HEK293 (cell line): ENCODE results near the gene RNU2-1.

Experiments used
- CTCF ChIA-PET: fragments of 350-600 bp; formaldehyde crosslinking; extraction: SDS; loops from one replicate; lab custom pipeline; 2021; ENCODE audit warnings: antibody characterized with exemption; lab: Yijun Ruan, JAX
- POLR2A ChIA-PET: fragments of 300-600 bp; formaldehyde crosslinking; extraction: SDS; loops from one replicate; lab custom pipeline; 2020; ENCODE audit warnings: antibody characterized with exemption, inconsistent platforms; lab: Yijun Ruan, JAX
- H3K27ac ChIP-seq: fragments of 200-500 bp; sonication (Bioruptor generic); 2 replicates; pipeline ENCODE4 v1.5.1; 2014; ENCODE audit warnings: low read depth, low read length, control low read depth, inconsistent platforms; ENCODE audit errors: extremely low read depth
- H3K36me3 ChIP-seq, 2 experiments: fragments of 200-500 bp in 1 of 2; sonication (Bioruptor generic) in 1 of 2; 1 replicate in 1 of 2; 2 replicates in 1 of 2; pipeline ENCODE4 v1.5.1; 2014 to 2017; ENCODE audit warnings: inconsistent platforms in 2 of 2, low read length in 2 of 2; ENCODE audit not compliant: control insufficient read depth in 2 of 2, insufficient read depth in 1 of 2
- H3K4me1 ChIP-seq: fragments of 200-500 bp; sonication (Bioruptor generic); 2 replicates; pipeline ENCODE4 v1.5.1; 2014; ENCODE audit warnings: mild to moderate bottlenecking, low read length, inconsistent platforms; ENCODE audit not compliant: control insufficient read depth, insufficient read depth
- H3K4me3 ChIP-seq: 2 replicates; pipeline ENCODE4 v1.5.1; 2011; ENCODE audit warnings: low read depth, mild to moderate bottlenecking, control low read depth, low read length, moderate library complexity
- H3K9me3 ChIP-seq: fragments of 200-500 bp; sonication (Bioruptor generic); 2 replicates; pipeline ENCODE4 v1.5.1; 2014; ENCODE audit warnings: low read depth, low read length, inconsistent platforms; ENCODE audit not compliant: control insufficient read depth, insufficient read depth
- BCL6B ChIP-seq: fragments of 450-650 bp; formaldehyde crosslinking; IDR thresholded peaks from 2 replicates; pipeline ENCODE4 v1.5.1; 2017; ENCODE audit warnings: missing biosample characterization, missing genetic modification characterization
- KLF16 ChIP-seq: fragments of 450-650 bp; formaldehyde crosslinking; IDR thresholded peaks from 2 replicates; pipeline ENCODE4 v1.5.1; 2017; ENCODE audit warnings: missing biosample characterization, missing genetic modification characterization
- SP3 ChIP-seq: fragments of 450-650 bp; formaldehyde crosslinking; IDR thresholded peaks from 2 replicates; pipeline ENCODE4 v1.5.1; 2016; ENCODE audit warnings: missing biosample characterization, missing genetic modification characterization
- YY2 ChIP-seq: fragments of 450-650 bp; formaldehyde crosslinking; IDR thresholded peaks from 2 replicates; pipeline ENCODE4 v1.5.1; 2016; ENCODE audit warnings: missing biosample characterization, missing genetic modification characterization
- ZBTB21 ChIP-seq: fragments of 450-650 bp; formaldehyde crosslinking; IDR thresholded peaks from 2 replicates; pipeline ENCODE4 v1.5.1; 2017; ENCODE audit warnings: missing biosample characterization, missing genetic modification characterization
- ZBTB7A ChIP-seq: fragments of 450-650 bp; formaldehyde crosslinking; IDR thresholded peaks from 2 replicates; pipeline ENCODE4 v1.5.1; 2016; ENCODE audit warnings: low read depth, missing biosample characterization, missing genetic modification characterization
- ZFHX2 ChIP-seq: fragments of 450-650 bp; formaldehyde crosslinking; conservative IDR thresholded peaks from 2 replicates; pipeline ENCODE4 v1.5.1; 2016; ENCODE audit warnings: missing biosample characterization, missing genetic modification characterization
- ZFP37 ChIP-seq: fragments of 450-650 bp; formaldehyde crosslinking; IDR thresholded peaks from 2 replicates; pipeline ENCODE4 v1.5.1; 2016; ENCODE audit warnings: missing biosample characterization, missing genetic modification characterization
- ZNF140 ChIP-seq: fragments of 450-650 bp; formaldehyde crosslinking; IDR thresholded peaks from 2 replicates; pipeline ENCODE4 v1.5.1; 2016; ENCODE audit warnings: missing biosample characterization, missing genetic modification characterization
- ZNF16 ChIP-seq: fragments of 450-650 bp; formaldehyde crosslinking; IDR thresholded peaks from 2 replicates; pipeline ENCODE4 v1.5.1; 2016; ENCODE audit warnings: low read depth, missing biosample characterization, missing genetic modification characterization
- ZNF214 ChIP-seq: fragments of 450-650 bp; formaldehyde crosslinking; IDR thresholded peaks from 2 replicates; pipeline ENCODE4 v1.5.1; 2017; ENCODE audit warnings: missing biosample characterization, mild to moderate bottlenecking, missing genetic modification characterization, borderline replicate concordance
- ZNF433 ChIP-seq: fragments of 450-650 bp; formaldehyde crosslinking; IDR thresholded peaks from 2 replicates; pipeline ENCODE4 v1.5.1; 2016; ENCODE audit warnings: missing biosample characterization, missing genetic modification characterization, low read depth
- ZNF555 ChIP-seq: fragments of 450-650 bp; formaldehyde crosslinking; conservative IDR thresholded peaks from 2 replicates; pipeline ENCODE4 v1.5.1; 2017; ENCODE audit warnings: missing biosample characterization, mild to moderate bottlenecking, missing genetic modification characterization, inconsistent platforms
- ZNF571 ChIP-seq: fragments of 450-650 bp; formaldehyde crosslinking; IDR thresholded peaks from 2 replicates; pipeline ENCODE4 v1.5.0; 2017; ENCODE audit warnings: missing biosample characterization, missing genetic modification characterization
- ZNF610 ChIP-seq: fragments of 450-650 bp; formaldehyde crosslinking; IDR thresholded peaks from 2 replicates; pipeline ENCODE4 v1.5.1; 2016; ENCODE audit warnings: missing biosample characterization, missing genetic modification characterization, borderline replicate concordance
- ZNF645 ChIP-seq: fragments of 450-650 bp; formaldehyde crosslinking; IDR thresholded peaks from 2 replicates; pipeline ENCODE4; 2016; ENCODE audit warnings: missing biosample characterization, missing genetic modification characterization
- ZNF785 ChIP-seq: fragments of 450-650 bp; formaldehyde crosslinking; IDR thresholded peaks from 2 replicates; pipeline ENCODE4 v1.5.1; 2016; ENCODE audit warnings: missing biosample characterization, missing genetic modification characterization
- ZNF792 ChIP-seq: fragments of 450-650 bp; formaldehyde crosslinking; IDR thresholded peaks from 2 replicates; pipeline ENCODE4 v1.5.1; 2016; ENCODE audit warnings: missing biosample characterization, missing genetic modification characterization
- TF ChIP-seq, protein P1 (sequence below): fragments of 450-650 bp; formaldehyde crosslinking; IDR thresholded peaks from 2 replicates; pipeline ENCODE4 v1.5.1; 2017; ENCODE audit warnings: missing biosample characterization, missing genetic modification characterization
- TF ChIP-seq, protein P2 (sequence below): fragments of 450-650 bp; formaldehyde crosslinking; conservative IDR thresholded peaks from 2 replicates; pipeline ENCODE4 v1.5.1; 2016; ENCODE audit warnings: low read depth, missing biosample characterization, missing genetic modification characterization

Gene RNU2-1

DNA sequence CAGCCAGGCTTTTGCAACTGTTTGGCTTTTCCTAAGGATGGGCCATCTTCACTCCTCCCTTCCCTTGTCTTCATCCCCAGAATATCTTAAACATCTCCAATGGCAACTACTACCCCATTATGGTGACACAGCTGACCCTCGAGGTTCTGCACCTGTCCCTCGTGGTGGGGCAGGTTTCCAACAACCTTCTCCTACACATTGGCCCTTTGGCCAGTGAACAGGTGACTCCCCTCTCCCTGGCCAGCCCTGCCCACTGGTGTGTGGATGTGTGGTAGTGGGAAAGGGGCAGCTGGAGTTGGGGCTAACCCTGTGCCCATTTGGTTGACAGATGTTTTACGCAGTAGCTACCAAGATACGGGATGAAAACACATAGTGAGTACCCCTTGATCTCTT is 17.4 kb downstream of the RNU2-1 start:
- TF ChIP-seq KLF16 (tag by site-specific recombination) (no peak), ZNF16 (tag by site-specific recombination) (no peak), ZNF433 (tag by site-specific recombination) (no peak), ZBTB7A (tag by site-specific recombination) (no peak), ZNF140 (tag by site-specific recombination) (no peak)
- H3K27ac ChIP-seq: no peak overlapping the region
- peaks cover 0 to 54% of the 10 kb centered on the region in 2 experiments; a peak in 1 of 3 replicates for H3K36me3 ChIP-seq
- H3K4me1 ChIP-seq: no peaks in the 10 kb centered on the region
- H3K9me3 ChIP-seq: no peaks in the 10 kb centered on the region
- POLR2A ChIA-PET: interaction anchor here (2.4 kb wide), 2 partner anchors 16 to 99 kb away, joined by 6 to 14 read pairs; no protein-coding TSS in a partner anchor
- no peak overlapping the region for H3K4me3 ChIP-seq
- CTCF ChIA-PET: interaction anchor here (1.0 kb wide), 1 partner anchor 12 kb away, joined by 3 read pairs; no protein-coding TSS in a partner anchor

DNA sequence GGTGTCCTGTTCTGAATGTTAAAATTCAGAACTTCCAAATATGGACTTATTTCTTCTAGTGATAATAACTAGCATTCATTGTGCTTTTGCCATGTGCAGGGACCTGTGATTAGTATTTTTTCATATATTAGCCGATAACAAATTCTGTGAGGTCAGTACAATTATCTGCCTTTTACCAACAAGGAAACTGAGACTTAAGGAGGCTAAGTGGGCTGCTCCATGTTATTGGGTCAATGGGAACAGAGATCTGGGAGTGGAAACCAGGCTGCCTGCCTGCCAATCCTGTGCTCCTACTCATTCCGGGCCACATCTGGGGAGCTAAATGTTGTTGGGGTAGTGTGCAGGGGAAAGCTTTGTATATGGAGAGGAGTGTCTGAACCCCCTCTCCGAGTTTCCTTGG is 18.4 kb downstream of the RNU2-1 start:
- H3K4me1 ChIP-seq: no peaks in the 10 kb centered on the region
- TF ChIP-seq ZNF571 (tag by site-specific recombination) (no peak), ZFHX2 (tag by site-specific recombination) (no peak), ZNF610 (tag by site-specific recombination) (no peak), ZNF785 (tag by site-specific recombination) (no peak), ZNF214 (tag by site-specific recombination) (no peak), ZNF555 (no peak), ZNF792 (tag by site-specific recombination) (no peak), ZNF645 (no peak), SP3 (tag by site-specific recombination) (no peak)
- TF ChIP-seq, protein P1, sequence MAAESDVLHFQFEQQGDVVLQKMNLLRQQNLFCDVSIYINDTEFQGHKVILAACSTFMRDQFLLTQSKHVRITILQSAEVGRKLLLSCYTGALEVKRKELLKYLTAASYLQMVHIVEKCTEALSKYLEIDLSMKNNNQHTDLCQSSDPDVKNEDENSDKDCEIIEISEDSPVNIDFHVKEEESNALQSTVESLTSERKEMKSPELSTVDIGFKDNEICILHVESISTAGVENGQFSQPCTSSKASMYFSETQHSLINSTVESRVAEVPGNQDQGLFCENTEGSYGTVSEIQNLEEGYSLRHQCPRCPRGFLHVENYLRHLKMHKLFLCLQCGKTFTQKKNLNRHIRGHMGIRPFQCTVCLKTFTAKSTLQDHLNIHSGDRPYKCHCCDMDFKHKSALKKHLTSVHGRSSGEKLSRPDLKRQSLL: no peak
- H3K9me3 ChIP-seq: no peaks in the 10 kb centered on the region
- POLR2A ChIA-PET: interaction anchor here (0.5 to 0.7 kb wide), 2 partner anchors 100 to 101 kb away, joined by 3 to 5 read pairs; no protein-coding TSS in a partner anchor
- H3K4me3 ChIP-seq: no peak overlapping the region
- no peak overlapping the region for H3K27ac ChIP-seq
- CTCF ChIA-PET: interaction anchor here (1.0 kb wide), 1 partner anchor 12 kb away, joined by 3 read pairs; no protein-coding TSS in a partner anchor
- peaks cover 7 to 64% of the 10 kb centered on the region in 2 experiments; a peak in 1 of 3 replicates for H3K36me3 ChIP-seq

- TF ChIP-seq ZBTB21 (tag by site-specific recombination) (no peak), KLF16 (tag by site-specific recombination) (no peak), ZFP37 (tag by site-specific recombination) (no peak), YY2 (tag by site-specific recombination) (no peak), BCL6B (tag by site-specific recombination) (no peak)
- TF ChIP-seq, protein P2, sequence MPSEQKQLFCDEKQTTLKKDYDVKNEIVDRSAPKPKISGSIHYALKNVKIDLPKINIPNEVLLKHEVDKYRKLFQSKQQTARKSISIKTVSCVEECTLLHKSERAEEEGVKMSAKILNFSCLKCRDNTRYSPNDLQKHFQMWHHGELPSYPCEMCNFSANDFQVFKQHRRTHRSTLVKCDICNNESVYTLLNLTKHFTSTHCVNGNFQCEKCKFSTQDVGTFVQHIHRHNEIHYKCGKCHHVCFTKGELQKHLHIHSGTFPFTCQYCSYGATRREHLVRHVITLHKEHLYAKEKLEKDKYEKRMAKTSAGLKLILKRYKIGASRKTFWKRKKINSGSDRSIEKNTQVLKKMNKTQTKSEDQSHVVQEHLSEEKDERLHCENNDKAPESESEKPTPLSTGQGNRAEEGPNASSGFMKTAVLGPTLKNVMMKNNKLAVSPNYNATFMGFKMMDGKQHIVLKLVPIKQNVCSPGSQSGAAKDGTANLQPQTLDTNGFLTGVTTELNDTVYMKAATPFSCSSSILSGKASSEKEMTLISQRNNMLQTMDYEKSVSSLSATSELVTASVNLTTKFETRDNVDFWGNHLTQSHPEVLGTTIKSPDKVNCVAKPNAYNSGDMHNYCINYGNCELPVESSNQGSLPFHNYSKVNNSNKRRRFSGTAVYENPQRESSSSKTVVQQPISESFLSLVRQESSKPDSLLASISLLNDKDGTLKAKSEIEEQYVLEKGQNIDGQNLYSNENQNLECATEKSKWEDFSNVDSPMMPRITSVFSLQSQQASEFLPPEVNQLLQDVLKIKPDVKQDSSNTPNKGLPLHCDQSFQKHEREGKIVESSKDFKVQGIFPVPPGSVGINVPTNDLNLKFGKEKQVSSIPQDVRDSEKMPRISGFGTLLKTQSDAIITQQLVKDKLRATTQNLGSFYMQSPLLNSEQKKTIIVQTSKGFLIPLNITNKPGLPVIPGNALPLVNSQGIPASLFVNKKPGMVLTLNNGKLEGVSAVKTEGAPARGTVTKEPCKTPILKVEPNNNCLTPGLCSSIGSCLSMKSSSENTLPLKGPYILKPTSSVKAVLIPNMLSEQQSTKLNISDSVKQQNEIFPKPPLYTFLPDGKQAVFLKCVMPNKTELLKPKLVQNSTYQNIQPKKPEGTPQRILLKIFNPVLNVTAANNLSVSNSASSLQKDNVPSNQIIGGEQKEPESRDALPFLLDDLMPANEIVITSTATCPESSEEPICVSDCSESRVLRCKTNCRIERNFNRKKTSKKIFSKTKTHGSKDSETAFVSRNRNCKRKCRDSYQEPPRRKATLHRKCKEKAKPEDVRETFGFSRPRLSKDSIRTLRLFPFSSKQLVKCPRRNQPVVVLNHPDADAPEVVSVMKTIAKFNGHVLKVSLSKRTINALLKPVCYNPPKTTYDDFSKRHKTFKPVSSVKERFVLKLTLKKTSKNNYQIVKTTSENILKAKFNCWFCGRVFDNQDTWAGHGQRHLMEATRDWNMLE (tag by site-specific recombination): no peak
- H3K4me1 ChIP-seq: no peaks in the 10 kb centered on the region
- POLR2A ChIA-PET: interaction anchor here (0.6 to 2.2 kb wide), 2 partner anchors 102 to 107 kb away, joined by 3 to 10 read pairs; no protein-coding TSS in a partner anchor
- no peak overlapping the region for H3K27ac ChIP-seq
- H3K4me3 ChIP-seq: no peak overlapping the region
- peaks cover 7 to 82% of the 10 kb centered on the region in 2 experiments; a peak in 2 of 3 replicates for H3K36me3 ChIP-seq
- CTCF ChIA-PET: no interaction called here
- no peaks in the 10 kb centered on the region for H3K9me3 ChIP-seq
Measured at GRCh38 chr17:43213545-43213944, 20.2 kb downstream of the RNU2-1 start.
